Loucy (cell line): ENCODE data around the gene ACE.

Experiments
- H2AFZ ChIP-seq: fragments of 200-600 bp; sonication (generic); 2 replicates; pipeline ENCODE4 v1.6.0; 2016; ENCODE audit warnings: antibody characterized with exemption, mild to moderate bottlenecking, low read length, moderate library complexity
- H3F3A ChIP-seq: fragments of 200-600 bp; 2 replicates; pipeline ENCODE4 v1.6.0; 2016; ENCODE audit warnings: antibody characterized with exemption, low read depth, mild to moderate bottlenecking
- H3K27me3 ChIP-seq: fragments of 200-600 bp; sonication (generic); 2 replicates; pipeline ENCODE4 v1.6.1; 2014; ENCODE audit warnings: low read length, mild to moderate bottlenecking; ENCODE audit not compliant: insufficient read depth, poor library complexity, severe bottlenecking
- H3K36me3 ChIP-seq: fragments of 200-600 bp; sonication (generic); 2 replicates; pipeline ENCODE4 v1.6.1; 2016; ENCODE audit warnings: low read length; ENCODE audit not compliant: insufficient read depth
- H3K4me1 ChIP-seq: fragments of 200-600 bp; sonication (generic); 2 replicates; pipeline ENCODE4 v1.5.1; 2014; ENCODE audit warnings: low read length, mild to moderate bottlenecking; ENCODE audit not compliant: insufficient read depth, poor library complexity, severe bottlenecking
- H3K4me2 ChIP-seq: fragments of 200-600 bp; sonication (generic); 2 replicates; pipeline ENCODE4 v1.6.0; 2014; ENCODE audit warnings: antibody characterized with exemption, low read length, low read depth, mild to moderate bottlenecking; ENCODE audit not compliant: poor library complexity, severe bottlenecking
- H3K4me3 ChIP-seq: fragments of 200-600 bp; sonication (generic); 2 replicates; pipeline ENCODE4 v1.5.1; 2014; ENCODE audit warnings: low read length, mild to moderate bottlenecking, mixed read lengths; ENCODE audit not compliant: poor library complexity, severe bottlenecking
- H3K79me2 ChIP-seq: fragments of 200-600 bp; sonication (generic); 2 replicates; pipeline ENCODE4 v1.6.1; 2014; ENCODE audit warnings: low read length; ENCODE audit not compliant: insufficient read depth
- H3K9ac ChIP-seq: fragments of 200-600 bp; sonication (generic); 2 replicates; pipeline ENCODE4 v1.6.0; 2014; ENCODE audit warnings: mild to moderate bottlenecking, low read depth, low read length, moderate library complexity; ENCODE audit not compliant: poor library complexity, severe bottlenecking
- H3K9me2 ChIP-seq: fragments of 200-600 bp; sonication (generic); replicated peaks from 2 replicates; pipeline ENCODE4 v1.6.1; 2016; ENCODE audit warnings: low read depth, low read length, mixed read lengths
- H3K9me3 ChIP-seq: fragments of 200-600 bp; sonication (generic); 2 replicates; pipeline ENCODE4 v1.6.1; 2014; ENCODE audit warnings: mild to moderate bottlenecking, antibody characterized with exemption, low read length, low read depth; ENCODE audit not compliant: insufficient read depth
- H4K20me1 ChIP-seq: fragments of 200-600 bp; sonication (generic); 2 replicates; pipeline ENCODE4 v1.6.0; 2014; ENCODE audit warnings: antibody characterized with exemption, low read length, mild to moderate bottlenecking; ENCODE audit not compliant: insufficient read depth, poor library complexity, severe bottlenecking
- CTCF ChIP-seq: fragments of 200-600 bp; sonication (generic); conservative IDR thresholded peaks from 2 replicates; pipeline ENCODE4 v1.5.1; 2014; ENCODE audit warnings: mild to moderate bottlenecking, antibody characterized with exemption, low read length
- EZH2phosphoT487 ChIP-seq: fragments of 200-600 bp; IDR thresholded peaks from 2 replicates; pipeline ENCODE4 v1.6.1; 2018; ENCODE audit warnings: antibody characterized with exemption, mild to moderate bottlenecking, moderate library complexity, borderline replicate concordance

The ACE gene

GRCh38 chr17:63492940-63493339 is 16.1 kb downstream of the ACE start:
- Histone ChIP-seq H2AFZ (no peak overlapping the region), H3K79me2 (no peaks in the 10 kb centered on the region), H3K9me2 (no peaks in the 10 kb centered on the region), H4K20me1 (no peaks in the 10 kb centered on the region), H3K4me3 (no peak overlapping the region), H3K27me3 (no peaks in the 10 kb centered on the region), H3K9me3 (no peaks in the 10 kb centered on the region), H3K9ac (no peak overlapping the region), H3K4me1 (no peaks in the 10 kb centered on the region), H3K36me3 (no peaks in the 10 kb centered on the region), H3F3A (no peaks in the 10 kb centered on the region), H3K4me2 (no peak overlapping the region)
- TF ChIP-seq CTCF, result no peak
- no peak for TF ChIP-seq EZH2phosphoT487

DNA sequence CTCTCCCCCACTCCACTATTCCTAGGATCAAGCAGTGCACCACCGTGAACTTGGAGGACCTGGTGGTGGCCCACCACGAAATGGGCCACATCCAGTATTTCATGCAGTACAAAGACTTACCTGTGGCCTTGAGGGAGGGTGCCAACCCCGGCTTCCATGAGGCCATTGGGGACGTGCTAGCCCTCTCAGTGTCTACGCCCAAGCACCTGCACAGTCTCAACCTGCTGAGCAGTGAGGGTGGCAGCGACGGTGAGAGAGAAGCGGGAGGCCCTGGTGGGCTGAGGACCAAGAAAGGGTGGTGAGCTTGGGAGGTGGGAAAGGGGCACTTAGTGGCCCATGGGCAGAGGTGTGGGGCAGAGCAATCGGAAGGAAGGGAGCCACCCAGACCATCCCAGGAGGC is 16.6 kb downstream of the ACE start:
- Histone ChIP-seq H3K27me3 (no peaks in the 10 kb centered on the region), H3K36me3 (no peaks in the 10 kb centered on the region), H3K4me2 (no peak overlapping the region), H3K4me1 (no peaks in the 10 kb centered on the region), H3K4me3 (no peak overlapping the region), H2AFZ (no peak overlapping the region), H3F3A (no peaks in the 10 kb centered on the region), H3K9me2 (no peaks in the 10 kb centered on the region), H3K79me2 (no peaks in the 10 kb centered on the region), H3K9me3 (no peaks in the 10 kb centered on the region), H3K9ac (no peak overlapping the region), H4K20me1 (no peaks in the 10 kb centered on the region)
- TF ChIP-seq EZH2phosphoT487 (no peak), CTCF (no peak)

DNA sequence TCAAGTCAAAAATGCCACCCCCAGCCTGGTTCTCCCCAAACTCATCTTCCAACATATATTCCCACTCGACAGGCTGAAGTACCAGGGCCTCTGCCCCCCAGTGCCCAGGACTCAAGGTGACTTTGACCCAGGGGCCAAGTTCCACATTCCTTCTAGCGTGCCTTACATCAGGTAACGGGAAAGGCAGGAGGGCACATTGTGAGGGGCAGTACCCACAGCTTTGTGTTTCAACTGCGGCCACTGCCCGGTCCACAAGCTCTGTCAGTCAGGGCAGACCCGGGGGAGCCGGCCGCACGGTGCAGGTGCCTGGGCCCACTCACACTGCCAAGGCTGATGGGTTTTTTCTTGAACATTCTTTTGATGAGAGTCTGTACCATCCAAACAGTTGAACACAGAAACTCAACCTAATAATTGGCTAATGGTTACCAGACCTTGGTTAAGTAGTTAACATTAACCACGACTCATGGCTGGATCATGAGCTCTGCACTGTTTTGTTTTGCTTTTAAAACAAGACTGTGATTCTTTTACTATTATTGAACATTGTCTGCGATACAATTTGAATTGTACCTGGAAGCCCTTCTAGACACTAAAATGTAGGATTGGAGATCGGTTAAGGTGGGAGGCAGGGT is 17.6 kb downstream of the ACE start:
- Histone ChIP-seq H3K9me2 (no peaks in the 10 kb centered on the region), H3K4me1 (no peaks in the 10 kb centered on the region), H3K36me3 (no peaks in the 10 kb centered on the region), H3K27me3 (no peaks in the 10 kb centered on the region), H3K9ac (no peak overlapping the region), H3K9me3 (no peaks in the 10 kb centered on the region), H4K20me1 (no peaks in the 10 kb centered on the region), H3K4me3 (no peak overlapping the region), H2AFZ (no peak overlapping the region), H3K79me2 (no peaks in the 10 kb centered on the region), H3F3A (no peaks in the 10 kb centered on the region), H3K4me2 (no peak overlapping the region)
- TF ChIP-seq EZH2phosphoT487, result no peak
- TF ChIP-seq CTCF, result no peak
